GM12878 (cell line): Measurements from ENCODE around the gene SAFB. TPM values are rescaled to one million over a fixed set of nuclear protein-coding genes. Genes with fewer than 3 reads are reported as not detected.
A peak's percentile ranks its signal among the peaks of the same experiment; 100 is the strongest.

ENCODE experiments used
- ATAC-seq: fragments of 200-7000 bp; cut with Tn5 transposase; 3 replicates; pipeline ENCODE4 v1.9.1; 2020; ENCODE audit warnings: mild to moderate bottlenecking, moderate library complexity
- BruUV-seq: library from RNA; stranded (reverse); fragments of 400-500 nt; replicated peaks from 2 replicates; lab custom pipeline; 2021; lab: Mats Ljungman, UMichigan
- CTCF ChIA-PET: fragments of 300-600 bp; sonication (Branson Sonifier 250); formaldehyde crosslinking; extraction: SDS; loops from one replicate; lab custom pipeline; 2021; ENCODE audit warnings: inconsistent platforms; lab: Yijun Ruan, JAX
- POLR2A ChIA-PET: fragments of 350-600 bp; formaldehyde crosslinking; extraction: SDS; loops from one replicate; lab custom pipeline; 2021; ENCODE audit warnings: inconsistent platforms; lab: Charles Lee
- RAD21 ChIA-PET: fragments of 300-600 bp; sonication (Branson Sonifier 250); formaldehyde crosslinking; loops from one replicate; lab custom pipeline; 2023; ENCODE audit warnings: antibody characterized with exemption; ENCODE audit not compliant: unreplicated experiment; lab: Charles Lee
- SMC1A ChIA-PET: fragments of 300-600 bp; sonication (Branson Sonifier 250); formaldehyde crosslinking; loops from one replicate; lab custom pipeline; 2023; ENCODE audit not compliant: unreplicated experiment, uncharacterized antibody; lab: Charles Lee
- DNase-seq: peaks from one replicate; pipeline ENCODE4 v3.0.0-alpha.2; 2011; ENCODE audit warnings: low read depth, low spot score
- FAIRE-seq: peaks from 3 replicates; lab custom pipeline; 2011; peaks lifted over from hg19 to GRCh38; lab: Jason Lieb, UNC
- H2AFZ ChIP-seq: 2 replicates; pipeline ENCODE4 v1.6.0; 2011; ENCODE audit warnings: low read depth, low read length, control low read depth; ENCODE audit not compliant: control insufficient read depth
- H3K27ac ChIP-seq: 2 replicates; pipeline ENCODE4 v1.5.1; 2011; ENCODE audit warnings: control low read depth; ENCODE audit not compliant: control insufficient read depth, insufficient read depth
- H3K27me3 ChIP-seq, 2 experiments: replicated peaks in 1 of 2; 2 replicates each; pipeline versions ENCODE4 v1.6.0 to v1.6.1; 2011; ENCODE audit warnings: low read length in 1 of 2; ENCODE audit not compliant: control insufficient read depth in 2 of 2, insufficient read depth in 2 of 2
- H3K36me3 ChIP-seq, 2 experiments: 2 replicates each; pipeline ENCODE4 v1.5.1; 2011; ENCODE audit warnings: low read length in 1 of 2; ENCODE audit not compliant: control insufficient read depth in 2 of 2, insufficient read depth in 2 of 2
- H3K4me1 ChIP-seq: 2 replicates; pipeline ENCODE4 v1.6.1; 2011; ENCODE audit warnings: mild to moderate bottlenecking, low read length, moderate library complexity, mixed read lengths; ENCODE audit not compliant: control insufficient read depth, insufficient read depth
- H3K4me2 ChIP-seq: 2 replicates; pipeline ENCODE4 v1.6.0; 2011; ENCODE audit warnings: control low read depth; ENCODE audit not compliant: control insufficient read depth, insufficient read depth
- H3K4me3 ChIP-seq: fragments of 200-600 bp; sonication (generic); 2 replicates; pipeline ENCODE4 v1.5.1; 2016
- H3K79me2 ChIP-seq: 2 replicates; pipeline ENCODE4 v1.6.0; 2011; ENCODE audit warnings: low read length; ENCODE audit not compliant: control insufficient read depth, insufficient read depth
- H3K9ac ChIP-seq: 2 replicates; pipeline ENCODE4 v1.8.0; 2011; ENCODE audit warnings: low read length, control low read depth, mixed read lengths; ENCODE audit not compliant: control insufficient read depth, insufficient read depth
- H3K9me3 ChIP-seq: replicated peaks from 3 replicates; pipeline ENCODE4 v1.5.1; 2011; ENCODE audit warnings: mild to moderate bottlenecking, low read length; ENCODE audit not compliant: control insufficient read depth, insufficient read depth
- H4K20me1 ChIP-seq: 2 replicates; pipeline ENCODE4 v1.6.0; 2011; ENCODE audit not compliant: control insufficient read depth, insufficient read depth
- ESRRA ChIP-seq: IDR thresholded peaks from 2 replicates; pipeline ENCODE4 v1.6.1; 2012; ENCODE audit warnings: mild to moderate bottlenecking, low read length, improper control_type of control experiment
- HDAC6 ChIP-seq: fragments of 200-600 bp; sonication (generic); IDR thresholded peaks from one replicate; pipeline ENCODE4 v1.8.0; 2017; ENCODE audit warnings: antibody characterized with exemption; ENCODE audit not compliant: unreplicated experiment
- JUNB ChIP-seq: IDR thresholded peaks from 2 replicates; pipeline ENCODE4 v1.6.1; 2016; ENCODE audit warnings: antibody characterized with exemption, mild to moderate bottlenecking
- MTA2 ChIP-seq: fragments of 450-650 bp; IDR thresholded peaks from 2 replicates; pipeline ENCODE4 v1.6.1; 2016; ENCODE audit warnings: low read depth, mild to moderate bottlenecking, moderate library complexity
- NR2F1 ChIP-seq: fragments of 450-650 bp; conservative IDR thresholded peaks from 2 replicates; pipeline ENCODE4 v1.6.1; 2017; ENCODE audit warnings: mild to moderate bottlenecking
- POLR2A ChIP-seq: IDR thresholded peaks from 2 replicates; pipeline ENCODE4 v1.6.1; 2011; ENCODE audit warnings: low read depth, mild to moderate bottlenecking, low read length
- RCOR1 ChIP-seq: conservative IDR thresholded peaks from 2 replicates; pipeline ENCODE4 v1.6.1; 2012; ENCODE audit warnings: low read depth, low read length, improper control_type of control experiment
- SUPT20H ChIP-seq: IDR thresholded peaks from 2 replicates; pipeline ENCODE4 v1.6.1; 2011; ENCODE audit warnings: low read depth, mild to moderate bottlenecking, low read length, moderate library complexity, borderline replicate concordance; ENCODE audit not compliant: control insufficient read depth
- TAF1 ChIP-seq: IDR thresholded peaks from 2 replicates; pipeline ENCODE4 v1.6.1; 2011; ENCODE audit warnings: mild to moderate bottlenecking, low read depth, low read length, borderline replicate concordance
- ZBED1 ChIP-seq: IDR thresholded peaks from 2 replicates; pipeline ENCODE4 v1.6.1; 2016; ENCODE audit warnings: borderline replicate concordance
- ZSCAN29 ChIP-seq: fragments of 450-650 bp; IDR thresholded peaks from 2 replicates; pipeline ENCODE4 v1.6.1; 2017; ENCODE audit warnings: mild to moderate bottlenecking, moderate library complexity
- WGBS: methylation state at CpG from one replicate; pipeline ENCODE4 v1.1.6; 2016; ENCODE audit warnings: low lambda C conversion rate; ENCODE audit not compliant: insufficient replicate concordance, insufficient coverage; ENCODE audit errors: missing lambda C conversion rate; 5-methylcytosine and 5-hydroxymethylcytosine counted together
- in situ Hi-C: fragments of 300-500 bp; cut with MboI; formaldehyde crosslinking; loops from 9 replicates; pipeline ENCODE4 v1.14.3; 2018; ENCODE audit warnings: mixed read lengths
- intact Hi-C: fragments of 100-400 bp; cut with micrococcal nuclease; formaldehyde crosslinking; loops from one replicate; pipeline ENCODE4 v1.14.2; 2022; ENCODE audit not compliant: unreplicated experiment
- polyA plus RNA-seq, 11 experiments: library from polyadenylated mRNA; depleted of rRNA in 4 of 11; unstranded in 6 of 11; stranded (reverse) in 5 of 11; fragments of >200 nt; fragmentation: Nextera tagmentation in 4 of 11; fragmentation: Illumina TruSeq in 1 of 11; extraction: Ambion mirVana in 4 of 11; extraction: Trizol in 1 of 11; gene quantifications; 1 replicate in 1 of 11; 2 replicates in 10 of 11; pipeline versions ENCODE4 v1.2.1 to v1.2.3, GENCODE V29; 2011 to 2016; ENCODE audit warnings: inconsistent platforms in 2 of 11, missing spikeins in 2 of 11, low read depth in 1 of 11
- total RNA-seq, 4 experiments: library from RNA; depleted of rRNA in 3 of 4; stranded (reverse); fragments of >200 nt in 3 of 4; fragmentation: Illumina TruSeq in 1 of 4; extraction: Trizol in 1 of 4; gene quantifications; 2 replicates each; pipeline versions ENCODE4 v1.2.1 to v1.2.3, GENCODE V29; 2013 to 2021
- TF ChIP-seq, protein P1 (sequence below): fragments of 450-650 bp; IDR thresholded peaks from 2 replicates; pipeline ENCODE4 v1.6.1; 2017; ENCODE audit warnings: mild to moderate bottlenecking, moderate library complexity
- TF ChIP-seq, protein P2 (sequence below): fragments of 450-650 bp; IDR thresholded peaks from 2 replicates; pipeline ENCODE4 v1.6.1; 2017; ENCODE audit warnings: antibody characterized with exemption, mild to moderate bottlenecking, moderate library complexity

The SAFB gene
- total and polyA plus RNA-seq, 10 of the 15 experiments (the other 5 are each of a cell fraction or from before 2014, with no cell fraction given) = 1.6 to 131 (median 61.2) TPM

DNA sequence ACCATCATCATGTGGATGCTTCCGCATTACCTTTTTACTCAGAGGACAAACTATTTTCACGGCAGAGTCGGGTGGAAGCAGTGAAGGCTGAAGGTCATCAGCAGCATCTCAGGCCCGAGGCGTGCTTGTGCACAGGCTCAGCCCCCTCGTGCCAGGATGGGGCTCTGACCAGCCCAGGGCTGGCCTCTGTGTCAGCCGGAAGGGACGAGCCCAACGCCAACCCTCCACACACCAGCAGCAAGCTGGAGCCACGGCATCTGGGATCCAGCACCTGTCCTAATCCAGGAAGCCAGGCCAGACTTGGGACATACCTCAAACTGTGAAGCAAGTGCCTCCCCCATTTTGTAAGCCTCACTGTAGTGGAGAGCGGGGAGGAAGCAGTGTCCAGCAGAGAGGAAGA, 46.3 kb downstream of the SAFB start:
- H3K36me3 ChIP-seq = peaks cover 20 to 40% of the 10 kb centered on the region in 2 experiments; a peak in 3 of 4 replicates
- POLR2A ChIA-PET = no interaction called here
- TF ChIP-seq MTA2 = no peak
- TF ChIP-seq POLR2A = peak; percentile 63; the same call in 1 of the 2 replicates
- H2AFZ ChIP-seq = no peak overlapping the region
- CTCF ChIA-PET = interaction anchor here (1.4 kb wide), 1 partner anchor 20 kb away, joined by 3 read pairs; no protein-coding TSS in a partner anchor
- BruUV-seq = no TSS peak
- no peaks in the 10 kb centered on the region for H3K27me3 ChIP-seq
- ATAC-seq = no peak
- H3K4me1 ChIP-seq = peaks cover 3% of the 10 kb centered on the region; the same call in 1 of the 2 replicates
- SMC1A ChIA-PET = no interaction called here
- DNase-seq = no peak
- intact Hi-C loops = no loop called here
- RAD21 ChIA-PET = no interaction called here
- no peak overlapping the region for H3K9ac ChIP-seq
- no peak overlapping the region for H3K4me2 ChIP-seq
- no peak overlapping the region for H3K4me3 ChIP-seq
- no peaks in the 10 kb centered on the region for H3K79me2 ChIP-seq
- no peak overlapping the region for H3K27ac ChIP-seq
- in situ Hi-C loops = no loop called here
- FAIRE-seq = no peak
- H3K9me3 ChIP-seq = no peaks in the 10 kb centered on the region
- H4K20me1 ChIP-seq = no peaks in the 10 kb centered on the region; the same call in 1 of the 2 replicates
- WGBS = 85% methylated on average over 11 of the region's 11 CpGs

DNA sequence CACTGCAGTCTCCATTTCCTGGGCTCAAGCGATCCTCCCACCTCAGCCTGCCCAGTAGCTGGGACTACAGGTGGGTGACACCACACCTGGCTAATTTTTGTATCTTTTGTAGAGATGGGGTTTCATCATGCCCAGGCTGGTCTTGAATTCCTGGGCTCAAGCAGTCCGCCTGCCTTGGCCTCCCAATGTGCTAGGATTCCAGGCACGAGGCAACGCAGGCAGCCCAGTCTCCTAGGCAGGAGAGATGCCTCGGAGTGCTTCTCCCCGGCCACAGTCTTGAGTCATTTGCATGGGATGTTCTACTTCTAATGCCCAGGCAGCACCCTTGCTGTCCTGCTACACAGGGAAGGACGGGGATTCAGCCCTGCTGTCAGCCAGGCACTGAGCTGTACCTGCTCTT, 48.7 kb downstream of the SAFB start:
- POLR2A ChIA-PET = no interaction called here
- TF ChIP-seq NR2F1 (no peak), ZBED1 (no peak), ESRRA (no peak), ZSCAN29 (no peak), JUNB (no peak), HDAC6 (no peak), SUPT20H (no peak), RCOR1 (no peak), TAF1 (no peak)
- TF ChIP-seq, protein P1, sequence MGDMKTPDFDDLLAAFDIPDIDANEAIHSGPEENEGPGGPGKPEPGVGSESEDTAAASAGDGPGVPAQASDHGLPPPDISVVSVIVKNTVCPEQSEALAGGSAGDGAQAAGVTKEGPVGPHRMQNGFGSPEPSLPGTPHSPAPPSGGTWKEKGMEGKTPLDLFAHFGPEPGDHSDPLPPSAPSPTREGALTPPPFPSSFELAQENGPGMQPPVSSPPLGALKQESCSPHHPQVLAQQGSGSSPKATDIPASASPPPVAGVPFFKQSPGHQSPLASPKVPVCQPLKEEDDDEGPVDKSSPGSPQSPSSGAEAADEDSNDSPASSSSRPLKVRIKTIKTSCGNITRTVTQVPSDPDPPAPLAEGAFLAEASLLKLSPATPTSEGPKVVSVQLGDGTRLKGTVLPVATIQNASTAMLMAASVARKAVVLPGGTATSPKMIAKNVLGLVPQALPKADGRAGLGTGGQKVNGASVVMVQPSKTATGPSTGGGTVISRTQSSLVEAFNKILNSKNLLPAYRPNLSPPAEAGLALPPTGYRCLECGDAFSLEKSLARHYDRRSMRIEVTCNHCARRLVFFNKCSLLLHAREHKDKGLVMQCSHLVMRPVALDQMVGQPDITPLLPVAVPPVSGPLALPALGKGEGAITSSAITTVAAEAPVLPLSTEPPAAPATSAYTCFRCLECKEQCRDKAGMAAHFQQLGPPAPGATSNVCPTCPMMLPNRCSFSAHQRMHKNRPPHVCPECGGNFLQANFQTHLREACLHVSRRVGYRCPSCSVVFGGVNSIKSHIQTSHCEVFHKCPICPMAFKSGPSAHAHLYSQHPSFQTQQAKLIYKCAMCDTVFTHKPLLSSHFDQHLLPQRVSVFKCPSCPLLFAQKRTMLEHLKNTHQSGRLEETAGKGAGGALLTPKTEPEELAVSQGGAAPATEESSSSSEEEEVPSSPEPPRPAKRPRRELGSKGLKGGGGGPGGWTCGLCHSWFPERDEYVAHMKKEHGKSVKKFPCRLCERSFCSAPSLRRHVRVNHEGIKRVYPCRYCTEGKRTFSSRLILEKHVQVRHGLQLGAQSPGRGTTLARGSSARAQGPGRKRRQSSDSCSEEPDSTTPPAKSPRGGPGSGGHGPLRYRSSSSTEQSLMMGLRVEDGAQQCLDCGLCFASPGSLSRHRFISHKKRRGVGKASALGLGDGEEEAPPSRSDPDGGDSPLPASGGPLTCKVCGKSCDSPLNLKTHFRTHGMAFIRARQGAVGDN = no peak
- TF ChIP-seq, protein P2, sequence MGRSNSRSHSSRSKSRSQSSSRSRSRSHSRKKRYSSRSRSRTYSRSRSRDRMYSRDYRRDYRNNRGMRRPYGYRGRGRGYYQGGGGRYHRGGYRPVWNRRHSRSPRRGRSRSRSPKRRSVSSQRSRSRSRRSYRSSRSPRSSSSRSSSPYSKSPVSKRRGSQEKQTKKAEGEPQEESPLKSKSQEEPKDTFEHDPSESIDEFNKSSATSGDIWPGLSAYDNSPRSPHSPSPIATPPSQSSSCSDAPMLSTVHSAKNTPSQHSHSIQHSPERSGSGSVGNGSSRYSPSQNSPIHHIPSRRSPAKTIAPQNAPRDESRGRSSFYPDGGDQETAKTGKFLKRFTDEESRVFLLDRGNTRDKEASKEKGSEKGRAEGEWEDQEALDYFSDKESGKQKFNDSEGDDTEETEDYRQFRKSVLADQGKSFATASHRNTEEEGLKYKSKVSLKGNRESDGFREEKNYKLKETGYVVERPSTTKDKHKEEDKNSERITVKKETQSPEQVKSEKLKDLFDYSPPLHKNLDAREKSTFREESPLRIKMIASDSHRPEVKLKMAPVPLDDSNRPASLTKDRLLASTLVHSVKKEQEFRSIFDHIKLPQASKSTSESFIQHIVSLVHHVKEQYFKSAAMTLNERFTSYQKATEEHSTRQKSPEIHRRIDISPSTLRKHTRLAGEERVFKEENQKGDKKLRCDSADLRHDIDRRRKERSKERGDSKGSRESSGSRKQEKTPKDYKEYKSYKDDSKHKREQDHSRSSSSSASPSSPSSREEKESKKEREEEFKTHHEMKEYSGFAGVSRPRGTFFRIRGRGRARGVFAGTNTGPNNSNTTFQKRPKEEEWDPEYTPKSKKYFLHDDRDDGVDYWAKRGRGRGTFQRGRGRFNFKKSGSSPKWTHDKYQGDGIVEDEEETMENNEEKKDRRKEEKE = no peak

More for the DNA sequence above, 48.7 kb downstream of the SAFB start:
- WGBS = 91% methylated on average over 7 of the region's 7 CpGs
- no TSS peak for BruUV-seq
- no peak overlapping the region for H2AFZ ChIP-seq
- H3K4me2 ChIP-seq = no peak overlapping the region
- in situ Hi-C loops = no loop called here
- no peak for DNase-seq
- H3K27ac ChIP-seq = no peak overlapping the region
- no peak overlapping the region for H3K9ac ChIP-seq
- ChIA-PET CTCF (no interaction called here), SMC1A (no interaction called here), RAD21 (no interaction called here)
- H3K4me3 ChIP-seq = no peak overlapping the region
- peaks cover 8 to 27% of the 10 kb centered on the region in 2 experiments; a peak in 3 of 4 replicates for H3K36me3 ChIP-seq
- H4K20me1 ChIP-seq = no peaks in the 10 kb centered on the region
- no peaks in the 10 kb centered on the region for H3K4me1 ChIP-seq
- intact Hi-C loops = no loop called here
- H3K27me3 ChIP-seq = no peaks in the 10 kb centered on the region
- FAIRE-seq = no peak
- ATAC-seq = no peak
- no peaks in the 10 kb centered on the region for H3K9me3 ChIP-seq
- no peaks in the 10 kb centered on the region for H3K79me2 ChIP-seq
